ENCODE measurements around the gene MSANTD1. TPM values are rescaled to one million over a fixed set of nuclear protein-coding genes. Genes with fewer than 3 reads are reported as not detected.

MSANTD1 gene
- polyA plus RNA-seq, 1 donor from 2014 or later = 12.7 TPM

- Histone ChIP-seq H2AFZ (ENCODE audit: low read depth, low read length) (no peak overlapping the region), H3K4me2 (ENCODE audit: low read length) (no peak overlapping the region), H3K4me3 (ENCODE audit: low read length) (no peak overlapping the region), H3K79me2 (replicated peaks; ENCODE audit: insufficient read depth, low read length) (no peaks in the 10 kb centered on the region), H3K9me2 (ENCODE audit: insufficient read depth, low read length) (no peaks in the 10 kb centered on the region), H3K9me3 (ENCODE audit: low read length) (no peaks in the 10 kb centered on the region), H4K20me1 (ENCODE audit: insufficient read depth) (no peaks in the 10 kb centered on the region), H3K27me3 (ENCODE audit: insufficient read depth, low read depth, low read length) (no peaks in the 10 kb centered on the region), H3K9ac (ENCODE audit: low read length) (no peak overlapping the region), H3F3A (ENCODE audit: insufficient read depth, low read length, poor library complexity, severe bottlenecking) (no peaks in the 10 kb centered on the region), H3K27ac (ENCODE audit: low read length) (no peak overlapping the region), H3K36me3 (ENCODE audit: insufficient read depth, low read length) (peaks cover 15% of the 10 kb centered on the region)
- TF ChIP-seq EZH2 (IDR thresholded peaks at IDR 0.05; ENCODE audit: borderline replicate concordance, insufficient read depth, low read length, poor library complexity, severe bottlenecking) (no peak), POLR2AphosphoS5 (IDR thresholded peaks at IDR 0.05) (no peak), EP300 (conservative IDR thresholded peaks at IDR 0.05; ENCODE audit: poor library complexity, severe bottlenecking) (no peak), TAF1 (IDR thresholded peaks at IDR 0.05; ENCODE audit: low read depth) (no peak), SMC3 (conservative IDR thresholded peaks at IDR 0.05; ENCODE audit: poor library complexity) (no peak), CTCF (IDR thresholded peaks at IDR 0.05; ENCODE audit: poor library complexity, severe bottlenecking) (no peak), MXI1 (conservative IDR thresholded peaks at IDR 0.05; ENCODE audit: poor library complexity, severe bottlenecking) (no peak), RAD21 (conservative IDR thresholded peaks at IDR 0.05) (no peak), REST (IDR thresholded peaks at IDR 0.05; ENCODE audit: borderline replicate concordance) (no peak)
Observed at GRCh38 chr4:3215256-3215655, 33.7 kb upstream of the MSANTD1 start.

DNA sequence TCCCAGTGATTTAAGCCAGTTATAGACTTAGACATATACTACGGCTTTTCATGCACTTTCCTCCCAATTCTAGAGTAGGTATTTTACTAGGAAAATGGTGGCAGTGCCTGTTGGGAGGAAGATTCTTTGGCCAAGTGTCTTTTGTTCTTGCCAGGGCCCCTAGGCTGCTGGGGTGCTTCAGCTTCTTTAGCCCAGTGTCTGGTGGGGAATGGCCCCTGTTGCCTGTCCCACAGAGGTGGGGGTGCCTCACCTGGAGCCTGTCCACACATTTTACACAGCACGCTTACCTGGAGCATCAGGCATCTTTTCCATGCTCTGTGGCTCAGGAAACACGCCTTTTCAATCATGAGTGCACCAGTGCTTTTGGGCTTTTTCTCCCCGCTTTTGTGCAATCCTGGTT is 33.2 kb upstream of the MSANTD1 start:
- Histone ChIP-seq H3K4me3 (ENCODE audit: low read length) (no peak overlapping the region), H3K27me3 (ENCODE audit: insufficient read depth, low read depth, low read length) (no peaks in the 10 kb centered on the region), H3K79me2 (replicated peaks; ENCODE audit: insufficient read depth, low read length) (no peaks in the 10 kb centered on the region), H3K36me3 (ENCODE audit: insufficient read depth, low read length) (peaks cover 15% of the 10 kb centered on the region), H3F3A (ENCODE audit: insufficient read depth, low read length, poor library complexity, severe bottlenecking) (no peaks in the 10 kb centered on the region), H3K27ac (ENCODE audit: low read length) (no peak overlapping the region), H3K9me2 (ENCODE audit: insufficient read depth, low read length) (no peaks in the 10 kb centered on the region), H3K9me3 (ENCODE audit: low read length) (no peaks in the 10 kb centered on the region), H3K9ac (ENCODE audit: low read length) (no peak overlapping the region), H3K4me2 (ENCODE audit: low read length) (no peak overlapping the region), H2AFZ (ENCODE audit: low read depth, low read length) (no peak overlapping the region), H4K20me1 (ENCODE audit: insufficient read depth) (no peaks in the 10 kb centered on the region)
- TF ChIP-seq MXI1 (conservative IDR thresholded peaks at IDR 0.05; ENCODE audit: poor library complexity, severe bottlenecking) = no peak
- TF ChIP-seq POLR2AphosphoS5 (IDR thresholded peaks at IDR 0.05) = no peak
- TF ChIP-seq RAD21 (conservative IDR thresholded peaks at IDR 0.05) = no peak
- no peak for TF ChIP-seq TAF1 (IDR thresholded peaks at IDR 0.05; ENCODE audit: low read depth)
- no peak for TF ChIP-seq EP300 (conservative IDR thresholded peaks at IDR 0.05; ENCODE audit: poor library complexity, severe bottlenecking)
- no peak for TF ChIP-seq CTCF (IDR thresholded peaks at IDR 0.05; ENCODE audit: poor library complexity, severe bottlenecking)
- no peak for TF ChIP-seq SMC3 (conservative IDR thresholded peaks at IDR 0.05; ENCODE audit: poor library complexity)
- no peak for TF ChIP-seq REST (IDR thresholded peaks at IDR 0.05; ENCODE audit: borderline replicate concordance)
- TF ChIP-seq EZH2 (IDR thresholded peaks at IDR 0.05; ENCODE audit: borderline replicate concordance, insufficient read depth, low read length, poor library complexity, severe bottlenecking) = no peak

All from neural cell (in vitro differentiated cells).